Trophoblast cell (in vitro differentiated cells and primary cell): ENCODE results near the gene STAP1.
A peak's percentile ranks its signal among the peaks of the same experiment; 100 is the strongest.
"Not testable (repeated sequence)": the region's sequence is repeated elsewhere in the genome, so short reads cannot be mapped to it uniquely, and the experiment has no call there.

Source experiments
- DNase-seq, 2 donors: peaks; one replicate each; pipeline ENCODE4 v3.0.0-alpha.2; 2016
- H2AFZ ChIP-seq: 2 replicates; pipeline ENCODE4 v1.6.1; 2013; ENCODE audit warnings: low read length, moderate library complexity, mild to moderate bottlenecking; ENCODE audit not compliant: insufficient read depth, poor library complexity
- H2AK5ac ChIP-seq: 2 replicates; pipeline ENCODE4 v1.6.1; 2013; ENCODE audit warnings: mild to moderate bottlenecking, low read length
- H2BK120ac ChIP-seq: 2 replicates; pipeline ENCODE4 v1.6.1; 2013; ENCODE audit warnings: low read length, mild to moderate bottlenecking, moderate library complexity; ENCODE audit not compliant: insufficient read depth, poor library complexity
- H2BK12ac ChIP-seq: 2 replicates; pipeline ENCODE4 v1.6.1; 2013; ENCODE audit warnings: mild to moderate bottlenecking, low read length, moderate library complexity
- H2BK5ac ChIP-seq: 2 replicates; pipeline ENCODE4 v1.6.1; 2013; ENCODE audit warnings: low read length, low read depth, moderate library complexity, mild to moderate bottlenecking; ENCODE audit not compliant: poor library complexity
- H3K14ac ChIP-seq: 2 replicates; pipeline ENCODE4 v1.6.1; 2013; ENCODE audit warnings: mild to moderate bottlenecking, low read length
- H3K18ac ChIP-seq: 2 replicates; pipeline ENCODE4 v1.6.1; 2013; ENCODE audit warnings: mild to moderate bottlenecking, low read length
- H3K23ac ChIP-seq: 2 replicates; pipeline ENCODE4 v1.6.1; 2013; ENCODE audit warnings: low read length
- H3K27ac ChIP-seq: 2 replicates; pipeline ENCODE4 v1.5.1; 2013; ENCODE audit warnings: low read depth, mild to moderate bottlenecking, inconsistent platforms, low read length, moderate library complexity
- H3K27me3 ChIP-seq: 2 replicates; pipeline ENCODE4 v1.6.1; 2013; ENCODE audit warnings: inconsistent platforms, mild to moderate bottlenecking, low read length, moderate library complexity; ENCODE audit not compliant: insufficient read depth
- H3K36me3 ChIP-seq, 2 experiments: 1 replicate in 1 of 2; 2 replicates in 1 of 2; pipeline ENCODE4 v1.6.1; 2013; ENCODE audit warnings: low read length in 2 of 2, mild to moderate bottlenecking in 2 of 2, moderate library complexity in 1 of 2; ENCODE audit not compliant: insufficient read depth in 2 of 2, control insufficient read depth in 1 of 2
- H3K4ac ChIP-seq: 2 replicates; pipeline ENCODE4 v1.6.1; 2013; ENCODE audit warnings: low read depth, mild to moderate bottlenecking, low read length, moderate library complexity
- H3K4me1 ChIP-seq, 2 experiments: 1 replicate in 1 of 2; 2 replicates in 1 of 2; pipeline ENCODE4 v1.6.1; 2013; ENCODE audit warnings: low read length in 2 of 2, mild to moderate bottlenecking in 2 of 2, moderate library complexity in 1 of 2; ENCODE audit not compliant: insufficient read depth in 2 of 2, control insufficient read depth in 1 of 2
- H3K4me2 ChIP-seq: 2 replicates; pipeline ENCODE4 v1.6.1; 2013; ENCODE audit warnings: inconsistent platforms, mild to moderate bottlenecking, low read length, moderate library complexity
- H3K4me3 ChIP-seq: 2 replicates; pipeline ENCODE4 v1.5.1; 2013; ENCODE audit warnings: mild to moderate bottlenecking, low read depth, low read length, inconsistent platforms
- H3K79me1 ChIP-seq: one replicate; pipeline ENCODE4 v1.6.1; 2013; ENCODE audit warnings: low read length
- H3K79me2 ChIP-seq: 2 replicates; pipeline ENCODE4 v1.6.1; 2013; ENCODE audit warnings: low read length, mild to moderate bottlenecking; ENCODE audit not compliant: control insufficient read depth, insufficient read depth, poor library complexity
- H3K9ac ChIP-seq: 2 replicates; pipeline ENCODE4 v1.6.1; 2013; ENCODE audit warnings: mild to moderate bottlenecking, low read length
- H3K9me3 ChIP-seq: 2 replicates; pipeline ENCODE4 v1.6.1; 2013; ENCODE audit warnings: low read depth, mild to moderate bottlenecking, control low read depth, inconsistent platforms, low read length; ENCODE audit not compliant: insufficient read depth
- H4K12ac ChIP-seq: 2 replicates; pipeline ENCODE4 v1.6.1; 2013; ENCODE audit warnings: low read depth, mild to moderate bottlenecking, low read length, moderate library complexity
- H4K8ac ChIP-seq: 2 replicates; pipeline ENCODE4 v1.6.1; 2013; ENCODE audit warnings: low read depth, mild to moderate bottlenecking, low read length, moderate library complexity
- H4K91ac ChIP-seq: one replicate; pipeline ENCODE4 v1.6.1; 2013; ENCODE audit warnings: low read depth, mild to moderate bottlenecking, low read length, moderate library complexity
- WGBS: extraction: QIAGEN DNeasy Blood & Tissue Kit; methylation state at CpG from one replicate; pipeline ENCODE4 v1.1.7; 2013; ENCODE audit warnings: missing lambda C conversion rate; ENCODE audit not compliant: insufficient read length, insufficient coverage; ENCODE audit errors: extremely low coverage; 5-methylcytosine and 5-hydroxymethylcytosine counted together

STAP1 gene

GRCh38 chr4:67549123-67549522 is 9.4 kb upstream of the STAP1 start:
- no CpG with 5 or more reads among the region's 1 CpG for WGBS
- no peak overlapping the region for H3K4me3 ChIP-seq

GRCh38 chr4:67550451-67550850 is 8.1 kb upstream of the STAP1 start:
- Histone ChIP-seq H2BK12ac (no peak overlapping the region), H3K4me2 (no peak overlapping the region), H4K8ac (no peak overlapping the region), H2AFZ (no peak overlapping the region), H3K27me3 (no peaks in the 10 kb centered on the region), H2AK5ac (no peak overlapping the region), H3K79me1 (no peaks in the 10 kb centered on the region), H3K36me3 (no peaks in the 10 kb centered on the region), H3K9ac (no peak overlapping the region), H2BK5ac (no peak overlapping the region), H3K27ac (no peak overlapping the region), H3K4ac (no peak overlapping the region), H3K23ac (no peak overlapping the region), H2BK120ac (no peak overlapping the region), H3K18ac (no peak overlapping the region), H3K79me2 (no peaks in the 10 kb centered on the region), H3K14ac (no peak overlapping the region), H4K12ac (no peak overlapping the region), H3K9me3 (no peaks in the 10 kb centered on the region), H3K4me1 (no peaks in the 10 kb centered on the region), H4K91ac (no peak overlapping the region), H3K4me3 (no peak overlapping the region)
- DNase-seq, result no peak

More at GRCh38 chr4:67549123-67549522, 9.4 kb upstream of the STAP1 start:
- no peak overlapping the region for H2BK120ac ChIP-seq
- no peaks in the 10 kb centered on the region for H3K27me3 ChIP-seq
- H4K12ac ChIP-seq, result no peak overlapping the region
- no peak overlapping the region for H3K18ac ChIP-seq
- H3K4me2 ChIP-seq, result no peak overlapping the region
- peak in 1 of 2 donors; percentile 31 for DNase-seq
- no peaks in the 10 kb centered on the region for H3K9me3 ChIP-seq
- no peak overlapping the region for H3K14ac ChIP-seq
- H2AK5ac ChIP-seq, result no peak overlapping the region
- H3K23ac ChIP-seq, result no peak overlapping the region
- no peaks in the 10 kb centered on the region for H3K36me3 ChIP-seq
- H3K27ac ChIP-seq, result no peak overlapping the region
- H3K4ac ChIP-seq, result no peak overlapping the region
- H3K4me1 ChIP-seq, result no peaks in the 10 kb centered on the region
- no peak overlapping the region for H3K9ac ChIP-seq
- H4K91ac ChIP-seq, result no peak overlapping the region
- no peak overlapping the region for H4K8ac ChIP-seq
- no peak overlapping the region for H2BK12ac ChIP-seq
- H2AFZ ChIP-seq, result no peak overlapping the region
- H2BK5ac ChIP-seq, result no peak overlapping the region
- H3K79me2 ChIP-seq, result peaks cover 6% of the 10 kb centered on the region
- peaks cover 5% of the 10 kb centered on the region for H3K79me1 ChIP-seq

- Histone ChIP-seq H3K23ac (no peak overlapping the region), H2BK120ac (no peak overlapping the region), H4K91ac (no peak overlapping the region), H3K27ac (no peak overlapping the region), H3K9me3 (no peaks in the 10 kb centered on the region), H2BK5ac (no peak overlapping the region), H2BK12ac (no peak overlapping the region), H3K9ac (no peak overlapping the region), H3K36me3 (no peaks in the 10 kb centered on the region), H3K79me2 (no peaks in the 10 kb centered on the region), H3K4ac (no peak overlapping the region), H3K27me3 (no peaks in the 10 kb centered on the region), H4K8ac (no peak overlapping the region), H3K4me2 (no peak overlapping the region), H3K4me1 (no peaks in the 10 kb centered on the region), H3K4me3 (no peak overlapping the region), H2AK5ac (no peak overlapping the region), H2AFZ (no peak overlapping the region), H3K18ac (no peak overlapping the region), H3K14ac (no peak overlapping the region), H4K12ac (no peak overlapping the region), H3K79me1 (no peaks in the 10 kb centered on the region)
- no peak for DNase-seq
- no CpG with 5 or more reads among the region's 3 CpGs for WGBS
Observed at GRCh38 chr4:67550857-67551256, 7.7 kb upstream of the STAP1 start.

DNA sequence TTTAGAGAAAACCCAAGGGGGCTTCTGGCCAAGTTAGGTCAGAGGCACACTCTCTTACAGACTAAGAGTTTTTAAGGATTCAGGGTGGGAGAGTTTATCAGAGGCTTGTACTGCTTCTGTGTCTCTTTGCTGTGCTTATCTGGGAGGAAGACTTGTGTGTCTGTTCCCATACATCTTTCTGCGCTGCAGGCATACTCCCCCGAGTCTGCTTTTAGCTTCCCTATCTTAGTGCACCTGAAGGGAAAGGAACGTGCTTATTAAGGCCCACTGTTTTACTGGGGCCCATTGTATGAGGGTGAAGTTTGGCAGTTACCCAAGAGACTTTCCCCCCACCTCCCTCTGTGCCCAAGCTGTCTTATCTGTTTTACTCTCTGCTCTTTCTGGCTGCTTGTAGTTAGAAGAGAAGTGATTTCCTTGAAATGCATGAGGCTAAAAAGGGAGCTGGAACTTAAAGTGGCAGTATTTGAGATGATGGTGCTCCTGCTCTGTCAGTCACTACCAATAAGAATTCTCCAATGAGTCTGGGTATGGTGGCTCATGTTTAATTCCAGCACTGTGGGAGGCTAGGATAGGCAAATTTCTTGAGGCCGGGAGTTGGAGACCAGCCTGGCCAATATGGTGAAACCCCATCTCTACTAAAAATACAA is 6.3 kb upstream of the STAP1 start:
- H3K36me3 ChIP-seq, H3K27ac ChIP-seq, H2BK120ac ChIP-seq: not testable (repeated sequence)

More for the DNA sequence above, 6.3 kb upstream of the STAP1 start:
- not testable (repeated sequence) for H2AFZ ChIP-seq, H3K4me3 ChIP-seq, DNase-seq, H3K4me1 ChIP-seq, H3K14ac ChIP-seq, H2AK5ac ChIP-seq, H3K79me2 ChIP-seq, H3K79me1 ChIP-seq, H3K27me3 ChIP-seq, H3K4me2 ChIP-seq, H3K9ac ChIP-seq, H3K18ac ChIP-seq, H2BK12ac ChIP-seq, H2BK5ac ChIP-seq, H4K12ac ChIP-seq, H4K91ac ChIP-seq, H3K23ac ChIP-seq, H4K8ac ChIP-seq, H3K4ac ChIP-seq, H3K9me3 ChIP-seq
- WGBS, result no CpG with 5 or more reads among the region's 4 CpGs
